T-helper 2 cell (primary cell): ENCODE data around the gene PRSS50.

Experiments used
- DNase-seq, 5 experiments: peaks; one replicate each; pipeline versions ENCODE4 v3.0.0 to v3.0.0-alpha.2; 2012 to 2022

The PRSS50 gene

DNA sequence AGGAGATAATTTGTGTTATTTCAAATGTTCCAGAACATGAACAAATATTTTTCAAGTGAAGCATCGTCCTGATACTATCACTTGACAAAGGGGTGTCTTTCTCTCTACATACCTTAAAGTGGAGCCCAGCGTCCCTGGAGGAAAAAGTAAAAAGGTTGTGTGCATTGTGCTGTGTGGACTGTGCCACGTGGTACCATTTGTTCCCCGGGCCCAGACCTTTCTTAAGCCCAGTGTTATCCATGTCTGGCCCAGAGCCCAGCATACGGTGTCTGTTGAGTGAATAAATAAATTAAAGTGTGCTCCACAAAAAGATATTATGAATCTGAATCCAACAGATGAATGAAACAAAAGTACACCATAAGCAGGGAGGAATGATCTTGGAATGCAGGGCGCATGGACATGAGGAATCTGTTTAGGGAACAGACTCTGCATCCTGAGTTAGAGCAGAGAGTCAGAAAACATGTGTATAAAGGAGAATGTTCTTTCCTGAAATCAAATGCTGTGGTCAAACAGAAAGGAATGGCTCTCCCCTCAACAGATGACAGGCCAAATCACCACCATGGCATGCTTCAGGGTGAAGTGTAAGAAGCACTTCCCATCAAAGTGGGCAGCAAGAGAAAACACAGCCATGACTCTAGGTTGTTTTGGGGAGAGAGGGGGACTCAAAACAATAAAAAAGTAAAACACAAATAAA is 8.1 kb upstream of the PRSS50 start:
- no peak for DNase-seq

DNA sequence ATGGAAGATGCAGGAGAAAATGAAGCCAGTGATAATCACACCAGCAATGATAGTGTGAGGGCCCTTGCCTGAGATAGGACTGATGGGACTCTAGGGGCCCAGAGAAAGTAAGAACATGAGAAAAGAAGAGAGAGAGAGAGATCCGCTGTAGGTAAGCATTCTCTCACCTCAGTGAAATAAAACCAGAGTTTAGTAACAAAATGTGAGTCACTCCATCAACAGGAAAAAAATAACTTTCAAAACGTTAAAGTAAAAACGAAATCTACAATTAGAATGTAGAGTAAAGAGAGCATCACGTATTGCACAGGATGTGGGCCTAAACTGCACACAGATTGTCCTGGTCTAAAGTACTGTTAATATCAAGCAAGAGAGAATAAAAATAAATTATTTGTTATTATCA is 6.8 kb upstream of the PRSS50 start:
- DNase-seq: peak in 1 of 5 experiments; percentile 42

DNA sequence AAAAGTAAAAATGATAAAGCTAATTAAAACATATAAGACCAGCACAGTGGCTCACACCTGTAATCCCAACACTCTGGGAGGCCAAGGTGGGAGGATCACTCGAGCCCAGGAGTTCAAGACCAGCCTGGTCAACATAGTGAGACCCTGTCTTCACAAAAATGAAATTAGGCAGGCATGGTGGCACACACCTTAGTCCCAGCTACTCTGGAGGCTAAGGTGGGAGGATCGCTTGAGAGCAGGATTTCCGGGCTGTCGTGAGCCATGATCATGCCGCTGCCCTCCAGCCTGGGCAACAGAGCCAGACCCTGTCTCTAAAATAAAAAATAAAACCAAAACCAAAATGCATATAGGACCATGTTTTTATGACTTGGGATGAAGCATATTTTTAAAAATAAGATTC is 4.8 kb upstream of the PRSS50 start:
- no peak for DNase-seq

DNA sequence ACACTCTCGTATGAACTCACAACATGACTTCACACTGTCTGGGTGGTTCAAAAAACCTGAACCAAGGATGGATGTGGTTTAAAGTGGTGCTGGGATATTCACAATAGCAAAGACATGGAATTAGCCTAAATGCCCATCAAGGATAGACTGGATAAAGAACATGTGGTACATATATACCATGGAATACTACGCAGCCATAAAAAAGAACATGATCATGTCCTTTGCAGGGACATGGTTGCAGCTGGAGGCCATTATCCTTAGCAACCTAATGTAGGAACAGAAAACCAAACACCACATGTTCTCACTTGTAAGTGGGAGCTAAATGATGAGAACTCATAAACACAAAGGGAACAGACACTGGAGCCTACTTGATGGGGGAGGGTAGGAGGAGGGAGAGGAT is 3.3 kb upstream of the PRSS50 start:
- no peak for DNase-seq

DNA sequence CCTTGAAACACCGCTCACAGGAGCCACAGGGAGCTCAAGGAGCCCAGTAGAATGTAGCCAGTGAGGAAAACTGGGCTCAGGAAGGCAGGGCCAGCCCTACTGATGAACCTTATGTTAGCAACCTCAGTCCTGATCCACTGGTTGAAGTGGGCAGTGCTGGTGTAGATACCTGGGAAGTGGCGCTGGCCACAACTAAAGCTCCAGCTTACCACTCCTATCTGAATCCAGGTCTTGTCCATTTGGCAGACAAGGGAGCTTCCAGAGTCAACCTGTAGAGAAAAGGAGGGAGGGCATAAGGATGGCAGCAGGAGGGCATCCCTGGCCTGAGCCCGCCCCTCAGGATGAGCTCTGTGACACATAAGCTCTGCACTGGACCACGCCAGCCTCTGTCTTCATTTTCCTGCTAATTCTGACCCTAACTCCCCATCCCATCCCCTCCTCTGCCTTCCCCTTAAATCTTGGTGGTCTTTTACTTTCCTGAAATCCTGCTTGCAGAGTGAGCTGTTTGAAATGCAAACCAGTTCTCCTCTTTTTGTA is 2.1 kb upstream of the PRSS50 start:
- no peak for DNase-seq

DNA sequence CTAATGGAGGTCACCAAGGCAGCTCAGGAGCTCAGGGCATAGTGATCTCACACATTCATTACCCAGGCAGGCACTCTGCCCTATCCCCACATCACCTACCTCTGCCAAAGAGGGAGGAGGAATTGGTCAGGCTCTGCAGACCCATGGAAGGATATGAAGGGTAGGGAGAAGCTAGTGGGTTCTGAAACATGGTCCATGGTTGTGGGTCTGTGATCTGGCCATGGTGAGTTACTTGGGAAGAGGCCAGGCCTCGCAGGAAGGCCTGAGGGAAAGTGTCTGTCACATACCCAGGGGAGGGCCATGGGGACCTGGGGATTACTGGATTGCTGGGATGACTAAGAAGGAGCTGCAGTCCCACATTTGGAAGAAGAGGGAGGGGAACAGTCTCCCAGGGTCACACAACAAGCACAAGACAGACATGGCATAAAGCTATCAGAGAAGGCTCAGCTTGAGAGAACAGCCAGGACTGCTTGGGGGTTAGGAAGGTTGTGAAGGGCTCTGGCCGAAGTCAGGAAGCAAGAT is 1.4 kb upstream of the PRSS50 start:
- no peak for DNase-seq

DNA sequence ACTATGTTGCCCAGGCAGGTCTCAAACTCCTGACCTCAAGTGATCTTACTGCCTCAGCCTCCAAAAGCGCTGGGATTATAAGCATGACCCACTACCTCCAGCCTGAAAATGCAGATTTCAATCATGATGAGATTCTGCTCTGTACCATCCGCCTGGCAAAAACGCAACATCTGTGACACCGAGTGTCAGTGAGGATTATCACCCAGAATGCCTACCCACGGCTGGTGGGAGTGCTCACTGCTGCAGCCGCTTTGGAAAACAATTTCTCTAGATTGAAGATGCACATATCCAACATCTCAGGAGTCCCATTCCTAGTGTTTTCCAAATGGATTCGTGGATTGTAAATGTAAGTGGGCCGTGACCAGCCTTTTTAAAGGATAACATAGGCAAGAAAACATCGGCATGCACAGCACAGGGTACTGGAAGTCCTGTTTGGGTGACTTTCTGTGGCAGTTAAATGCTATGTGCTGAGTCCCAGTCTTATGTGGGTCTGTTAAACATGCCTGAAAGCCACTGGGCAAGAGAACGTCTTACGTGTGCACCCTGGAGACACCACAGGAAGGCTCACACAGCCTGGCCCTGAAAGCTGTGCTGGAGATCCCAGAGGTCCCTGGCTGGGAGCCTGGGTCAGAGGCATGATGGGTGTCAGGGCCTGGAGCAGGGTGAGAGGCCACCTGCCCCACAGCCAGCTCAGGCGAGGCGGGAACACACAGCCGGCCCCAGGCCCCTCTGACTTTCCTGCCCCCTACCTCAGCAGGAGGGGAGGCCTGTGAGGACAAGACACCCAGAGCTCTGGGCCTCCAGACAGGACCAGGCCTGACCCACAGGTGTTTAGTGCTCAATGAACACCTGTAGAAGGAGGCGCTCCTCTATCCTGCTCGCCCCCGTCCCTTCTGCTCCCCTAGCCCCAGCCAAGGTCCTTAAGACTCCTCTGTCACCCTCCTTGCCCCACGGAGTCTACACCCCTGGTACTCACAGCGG is 918 bp downstream of the PRSS50 start:
- no peak for DNase-seq

DNA sequence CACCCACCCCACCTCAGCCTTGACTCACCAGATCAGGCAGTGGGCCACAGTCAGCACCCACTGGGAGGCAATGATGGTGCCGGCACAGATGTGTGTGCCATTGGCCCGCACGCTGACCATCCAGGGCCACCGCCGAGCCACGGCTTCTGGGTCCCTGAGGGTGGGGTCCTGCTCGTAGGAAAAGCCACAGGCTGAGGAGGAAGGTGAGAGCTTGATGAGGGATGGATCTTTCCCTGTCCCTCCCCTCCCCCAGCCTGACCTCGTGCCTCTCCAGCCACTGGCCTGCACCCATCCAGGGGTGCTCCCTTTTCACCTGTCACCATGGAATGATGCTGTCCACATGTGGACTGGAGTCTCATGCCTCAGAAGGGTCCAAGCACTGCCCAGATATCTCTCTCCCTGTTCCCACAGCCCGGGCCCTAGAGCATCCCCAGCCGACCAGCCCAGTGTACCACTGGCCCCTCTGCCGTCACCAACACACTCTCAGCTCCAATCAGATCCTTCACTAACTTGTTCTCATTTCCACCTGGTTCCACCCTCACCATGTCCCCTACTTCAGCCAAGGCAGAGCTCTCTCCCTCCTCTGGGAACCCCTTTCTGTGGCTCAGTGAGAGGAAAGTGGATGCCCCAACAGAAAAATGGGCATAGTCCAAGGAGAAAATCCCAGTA is 2.0 kb downstream of the PRSS50 start:
- no peak for DNase-seq

DNA sequence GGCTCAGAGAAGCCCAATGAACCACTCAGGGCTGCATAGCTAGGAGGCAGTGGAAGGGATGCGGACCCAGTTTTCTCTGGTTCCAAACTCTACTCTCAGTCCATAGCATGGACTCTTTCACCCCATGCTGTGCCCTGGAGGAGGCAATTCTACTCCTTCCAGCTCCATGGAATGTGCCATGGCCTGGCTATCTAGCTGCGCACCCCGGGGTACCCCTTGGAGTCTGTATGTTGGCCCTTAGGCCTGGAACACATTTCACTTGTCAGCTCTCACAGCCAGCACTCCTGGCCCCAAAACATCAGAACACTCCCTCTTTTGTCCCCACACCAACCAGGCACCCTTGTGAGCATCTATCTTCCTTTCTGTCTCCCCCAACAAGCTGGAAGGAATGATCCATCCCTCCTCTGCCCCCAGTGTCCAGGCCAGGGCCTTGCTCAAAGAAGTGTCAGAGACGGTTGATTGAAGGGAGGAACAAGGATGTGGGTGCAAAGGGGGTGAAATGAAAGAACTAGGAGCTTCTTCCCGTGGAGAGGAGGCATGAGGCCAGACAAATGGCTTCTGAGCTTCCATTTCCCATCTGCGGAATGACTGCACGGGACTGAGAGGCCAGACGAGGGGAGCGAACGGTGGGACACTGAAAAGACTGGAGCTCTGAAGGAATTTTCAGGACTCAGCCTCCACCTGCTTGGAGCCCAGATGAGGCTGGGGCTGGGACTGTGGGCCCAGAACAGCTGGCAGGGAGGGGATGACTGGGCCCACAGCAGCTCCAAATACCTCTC is 2.8 kb downstream of the PRSS50 start:
- no peak for DNase-seq

DNA sequence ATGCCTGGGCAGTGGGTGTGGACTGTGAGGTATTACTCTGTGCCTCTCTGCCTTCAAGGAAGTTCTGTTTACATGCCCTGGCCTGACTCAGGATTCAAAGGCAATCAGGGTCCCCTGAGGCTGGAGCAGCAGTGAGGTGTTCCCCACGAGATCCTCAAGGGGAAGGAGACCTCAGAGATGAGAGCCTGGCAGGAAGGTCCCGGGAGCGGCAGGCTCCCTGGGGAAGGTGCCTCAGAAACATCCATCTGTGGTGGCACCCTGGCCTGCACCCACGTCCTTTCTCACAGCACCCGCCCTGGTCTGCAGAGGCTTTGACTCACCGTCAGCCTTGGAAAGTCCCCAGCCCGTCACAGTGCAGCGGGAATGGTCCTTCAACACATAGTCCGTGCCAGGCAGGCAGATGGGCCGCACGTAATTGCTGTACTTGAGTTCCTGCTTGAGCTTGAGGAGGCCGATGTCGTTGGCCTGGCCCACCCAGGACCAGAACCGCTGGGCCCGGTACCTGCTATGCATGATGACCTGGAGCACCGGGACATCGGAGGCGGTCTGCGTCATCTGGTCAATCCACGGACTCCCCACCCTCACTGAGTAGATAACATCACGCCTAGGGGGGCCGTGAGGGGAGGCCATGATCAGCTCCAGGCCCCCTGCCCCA is 3.6 kb downstream of the PRSS50 start:
- DNase-seq: no peak

DNA sequence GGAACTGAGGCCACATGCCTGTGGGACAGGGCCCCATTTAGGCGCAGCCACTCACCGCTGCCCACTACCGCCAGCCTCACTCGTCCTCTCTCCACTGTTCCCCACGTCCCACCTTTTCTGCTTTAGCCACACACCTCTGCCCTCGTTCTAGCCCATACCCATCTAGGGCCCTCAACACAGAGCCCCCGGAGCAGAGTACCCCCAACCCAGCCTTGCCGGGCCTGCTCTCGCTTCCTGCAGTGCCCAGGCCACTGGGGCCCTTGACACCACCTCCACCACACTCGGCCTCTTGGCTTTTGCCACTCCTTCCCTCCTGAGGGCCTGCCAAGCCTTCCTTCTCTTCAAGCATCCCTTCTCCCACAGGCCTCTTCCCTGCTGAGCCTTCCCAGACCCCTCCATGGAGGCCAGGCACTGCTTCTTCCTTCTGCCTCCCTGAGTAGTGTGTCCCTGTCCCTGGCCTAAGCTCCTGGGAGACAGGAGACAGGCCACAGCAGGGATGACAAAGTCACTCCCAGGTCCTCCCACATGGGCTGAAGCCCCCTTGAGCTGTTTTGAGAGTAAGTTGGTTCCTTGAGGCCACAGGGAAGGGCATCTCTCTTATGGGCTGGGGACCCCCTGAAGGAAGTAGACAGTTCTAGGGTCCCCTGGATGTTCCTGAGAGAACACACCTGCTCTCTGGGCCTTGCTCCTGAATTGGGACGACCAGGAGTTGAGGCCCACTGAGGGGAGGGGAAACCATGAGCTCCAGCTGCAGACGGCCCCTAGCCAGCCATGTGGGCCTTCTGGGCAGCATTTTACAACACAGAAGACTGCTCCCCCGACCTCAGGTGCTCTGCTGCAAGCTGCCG is 4.4 kb downstream of the PRSS50 start:
- no peak for DNase-seq

DNA sequence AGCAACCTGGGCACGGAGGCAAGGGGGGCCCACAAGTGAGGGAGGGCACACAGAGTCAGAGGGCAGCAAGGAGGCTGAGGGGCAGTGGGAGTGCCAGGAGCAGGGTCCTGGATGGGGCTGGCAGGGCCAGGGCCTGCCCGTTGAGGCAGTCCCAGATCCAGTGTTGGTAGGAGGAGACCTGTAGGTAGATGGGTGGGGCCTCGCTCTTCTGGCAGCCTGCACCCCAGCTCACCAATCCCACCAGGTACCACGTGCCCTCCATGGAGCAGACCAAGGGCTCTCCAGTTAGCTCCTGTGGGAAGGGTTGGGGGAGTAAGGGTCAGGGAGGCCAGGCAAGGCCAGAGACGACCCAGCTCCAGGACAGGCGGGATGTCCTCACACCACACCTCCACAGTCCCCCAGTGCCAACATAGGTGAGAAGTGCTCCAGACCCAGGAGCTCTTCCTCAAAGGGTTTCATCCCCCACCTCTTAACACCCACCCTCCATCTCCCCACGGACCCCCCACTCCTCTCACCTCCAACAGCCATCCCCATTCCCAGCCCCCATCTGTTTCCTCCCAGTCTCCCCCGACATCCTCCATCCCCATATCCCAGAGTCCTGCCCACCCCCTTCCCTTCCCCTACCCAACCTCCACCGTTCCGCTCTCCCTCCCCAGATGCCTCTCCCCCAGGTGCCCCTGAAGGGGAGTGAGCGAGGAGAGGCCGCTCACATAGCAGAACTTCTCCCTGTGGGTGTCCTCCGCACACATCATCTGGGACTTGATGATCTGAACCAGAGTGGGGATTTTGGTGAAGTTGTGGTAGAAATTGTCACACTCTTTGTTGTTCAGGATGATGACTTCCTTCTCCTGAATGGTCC is 5.2 kb downstream of the PRSS50 start:
- DNase-seq: no peak

DNA sequence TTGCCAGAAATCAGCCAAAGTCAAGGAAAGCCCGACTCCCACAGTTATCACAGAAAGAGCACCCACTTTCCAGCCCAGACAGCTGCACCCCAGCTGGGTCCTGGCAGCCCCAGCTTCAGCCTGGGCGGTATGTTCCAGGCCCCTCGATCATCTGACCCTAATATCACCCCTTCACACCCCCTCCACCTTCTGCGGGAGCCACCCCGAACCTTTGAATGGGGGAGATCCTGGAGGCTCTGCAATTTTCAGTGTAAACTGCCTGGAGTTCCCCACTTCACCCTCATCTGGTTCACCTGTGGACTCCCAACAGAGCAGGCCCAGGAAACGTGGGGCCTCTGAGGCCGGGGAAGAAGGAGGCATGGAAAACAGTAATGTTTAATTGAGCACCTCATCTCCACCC is 5.9 kb downstream of the PRSS50 start:
- no peak for DNase-seq

DNA sequence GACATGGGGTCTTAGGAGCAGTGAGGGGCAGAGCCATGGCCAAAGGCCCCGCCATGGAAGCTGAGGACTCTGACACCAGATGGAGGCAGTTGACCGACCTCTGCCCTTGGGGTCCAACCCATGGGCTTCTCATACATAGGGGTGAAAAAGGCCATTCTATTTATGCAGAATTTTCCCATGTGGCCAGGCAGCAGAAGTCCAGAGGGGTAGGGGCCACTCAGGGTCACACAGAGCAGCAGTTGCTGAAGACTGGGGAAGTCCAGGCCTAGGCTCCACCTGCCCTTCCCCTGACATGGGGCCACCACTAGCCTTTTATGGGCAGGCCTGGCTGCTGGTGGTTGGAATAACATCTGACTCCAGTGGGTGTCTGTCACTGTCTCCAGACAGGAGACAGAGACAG is 6.4 kb downstream of the PRSS50 start:
- DNase-seq: no peak

DNA sequence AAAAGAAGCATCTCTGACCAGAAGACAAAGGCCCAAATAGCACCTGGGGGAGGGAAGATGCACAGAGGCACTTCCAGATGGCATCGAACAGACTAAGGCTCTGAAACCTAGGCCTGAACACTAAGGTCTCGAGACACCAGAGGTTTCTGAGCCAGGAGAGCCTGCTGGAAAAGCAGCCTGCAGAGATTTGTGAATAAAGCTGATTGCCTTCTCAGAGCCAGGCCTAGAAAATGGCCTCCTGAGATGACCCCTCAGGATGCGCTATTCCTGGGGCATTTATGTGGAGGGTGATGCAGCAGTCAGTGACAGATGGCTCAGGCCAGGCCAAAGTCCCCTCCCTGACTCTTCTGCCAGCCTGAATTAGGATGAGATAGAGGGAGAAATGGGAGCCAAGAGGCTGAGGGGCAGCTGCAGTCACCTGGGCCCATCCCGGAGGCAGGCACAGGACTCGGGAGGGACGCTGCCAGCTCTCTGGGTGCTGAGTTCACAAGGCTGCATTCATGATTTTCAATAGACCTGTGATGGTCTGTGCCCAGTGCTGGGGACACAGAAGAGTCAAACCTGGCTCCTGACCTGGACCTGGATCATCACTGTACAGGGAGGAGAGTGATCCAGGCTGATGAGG is 6.9 kb downstream of the PRSS50 start:
- no peak for DNase-seq

DNA sequence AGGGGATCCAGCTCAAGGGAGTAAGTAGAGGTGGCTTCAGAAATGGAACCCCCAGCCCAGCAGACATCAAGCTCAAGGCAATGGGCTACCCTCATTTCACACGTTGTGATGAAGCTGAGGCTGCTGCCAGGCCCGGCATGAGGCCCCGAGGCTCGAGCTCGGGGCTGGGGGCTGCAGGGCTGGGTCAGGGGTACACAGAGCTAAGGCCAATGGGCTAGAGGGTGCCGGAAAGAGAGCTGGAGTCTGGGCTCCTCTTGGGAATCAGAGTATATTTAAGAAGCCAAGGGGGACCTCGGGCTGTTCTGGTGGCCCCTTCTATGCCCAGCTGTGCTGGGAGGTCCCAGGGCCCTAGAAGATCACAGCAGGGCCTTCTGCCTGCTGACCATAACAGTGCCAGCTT is 7.4 kb downstream of the PRSS50 start:
- DNase-seq: no peak

DNA sequence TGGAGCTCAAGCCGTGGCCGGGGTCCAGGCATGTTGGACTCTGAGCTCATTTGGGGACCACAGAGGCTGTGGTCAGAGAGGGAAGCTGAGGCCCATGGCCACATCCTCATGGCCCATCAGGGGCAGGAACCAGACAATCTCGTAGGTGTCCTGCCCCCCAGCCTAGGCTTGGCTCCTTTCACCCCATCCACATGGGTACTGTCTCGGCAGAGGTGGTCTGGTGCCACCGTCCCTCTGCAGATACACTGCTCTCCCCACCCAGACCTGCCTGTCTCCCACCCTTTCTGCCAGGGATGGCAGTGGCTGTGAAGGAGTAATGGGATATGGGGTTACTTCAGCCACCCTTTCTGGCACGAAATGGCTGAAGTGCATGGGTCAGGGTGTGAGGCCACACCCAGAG is 7.9 kb downstream of the PRSS50 start:
- DNase-seq: no peak

DNA sequence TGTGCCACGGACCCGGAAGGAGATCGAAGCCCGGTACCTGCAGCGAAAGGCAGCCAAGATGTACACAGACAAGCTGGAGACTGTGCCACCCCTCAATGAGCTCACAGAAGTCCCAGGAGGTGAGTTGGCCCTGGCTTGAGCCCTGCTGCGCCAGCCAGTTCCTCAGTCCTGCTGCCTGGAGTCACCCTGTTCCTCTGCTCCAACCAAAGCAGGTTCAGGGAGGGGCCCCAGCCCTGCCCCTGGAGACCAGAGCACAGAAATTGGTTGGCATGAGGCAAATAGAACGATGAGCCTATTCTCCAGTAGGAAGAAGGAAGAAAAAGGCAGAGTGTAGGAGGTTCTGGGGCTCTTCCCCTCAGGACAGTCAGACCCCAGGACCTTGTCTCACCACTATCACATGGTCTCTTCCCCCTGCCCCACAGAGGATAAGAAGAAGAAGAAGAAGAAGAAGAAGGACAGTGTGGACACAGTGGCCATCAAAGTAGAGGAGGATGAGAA is 8.5 kb downstream of the PRSS50 start:
- DNase-seq: no peak
